Mesendoderm (in vitro differentiated cells): ENCODE results near the gene KDM7A. TPM values are rescaled to one million over a fixed set of nuclear protein-coding genes. Genes with fewer than 3 reads are reported as not detected.
A peak's percentile ranks its signal among the peaks of the same experiment; 100 is the strongest.

Experiments
- DNase-seq: peaks from one replicate; pipeline ENCODE4 v3.0.0; 2013
- H2AK5ac ChIP-seq: 2 replicates; pipeline ENCODE4 v1.6.1; 2013; ENCODE audit warnings: low read length, inconsistent platforms
- H2BK120ac ChIP-seq: 2 replicates; pipeline ENCODE4 v1.6.1; 2013; ENCODE audit warnings: low read depth, mild to moderate bottlenecking, low read length, moderate library complexity, mixed read lengths
- H2BK15ac ChIP-seq: replicated peaks from 2 replicates; pipeline ENCODE4 v1.6.1; 2013; ENCODE audit warnings: low read depth, mild to moderate bottlenecking, moderate library complexity
- H2BK5ac ChIP-seq: 2 replicates; pipeline ENCODE4 v1.6.1; 2013; ENCODE audit warnings: low read length, inconsistent platforms
- H3K18ac ChIP-seq: 2 replicates; pipeline ENCODE4 v1.6.1; 2013; ENCODE audit warnings: mild to moderate bottlenecking, low read length, mixed read lengths
- H3K23ac ChIP-seq: one replicate; pipeline ENCODE4 v1.6.1; 2013; ENCODE audit warnings: low read length
- H3K27ac ChIP-seq: 2 replicates; pipeline ENCODE4 v1.5.1; 2013; ENCODE audit warnings: low read depth, mild to moderate bottlenecking, inconsistent platforms, low read length, moderate library complexity
- H3K27me3 ChIP-seq: 2 replicates; pipeline ENCODE4 v1.6.1; 2013; ENCODE audit warnings: low read length, control low read depth, mild to moderate bottlenecking, inconsistent platforms; ENCODE audit not compliant: insufficient read depth, poor library complexity
- H3K36me3 ChIP-seq: 2 replicates; pipeline ENCODE4 v1.6.1; 2013; ENCODE audit warnings: low read length, inconsistent platforms; ENCODE audit not compliant: control insufficient read depth, insufficient read depth
- H3K4ac ChIP-seq: one replicate; pipeline ENCODE4 v1.6.1; 2013; ENCODE audit warnings: low read depth, mild to moderate bottlenecking, low read length, moderate library complexity
- H3K4me1 ChIP-seq: 2 replicates; pipeline ENCODE4 v1.6.1; 2013; ENCODE audit warnings: low read depth, low read length, inconsistent platforms; ENCODE audit not compliant: control insufficient read depth
- H3K4me2 ChIP-seq: 2 replicates; pipeline ENCODE4 v1.6.1; 2013; ENCODE audit warnings: low read length
- H3K4me3 ChIP-seq: 2 replicates; pipeline ENCODE4 v1.5.1; 2013; ENCODE audit warnings: mild to moderate bottlenecking, low read length
- H3K56ac ChIP-seq: one replicate; pipeline ENCODE4 v1.6.1; 2013; ENCODE audit warnings: low read length
- H3K79me1 ChIP-seq: 2 replicates; pipeline ENCODE4 v1.6.1; 2013; ENCODE audit warnings: low read length, inconsistent platforms
- H3K79me2 ChIP-seq: 2 replicates; pipeline ENCODE4 v1.6.1; 2013; ENCODE audit warnings: mild to moderate bottlenecking, low read length; ENCODE audit not compliant: control insufficient read depth, insufficient read depth
- H3K9ac ChIP-seq: 2 replicates; pipeline ENCODE4 v1.6.1; 2013; ENCODE audit warnings: low read length, inconsistent platforms
- H4K5ac ChIP-seq: one replicate; pipeline ENCODE4 v1.6.1; 2013; ENCODE audit warnings: low read length
- H4K8ac ChIP-seq: one replicate; pipeline ENCODE4 v1.6.1; 2013; ENCODE audit warnings: low read depth, mild to moderate bottlenecking, control low read depth, low read length, moderate library complexity
- WGBS: extraction: QIAGEN DNeasy Blood & Tissue Kit; methylation state at CpG from one replicate; pipeline ENCODE4 v1.1.7; 2013; ENCODE audit warnings: low lambda C conversion rate, missing lambda C conversion rate; ENCODE audit not compliant: insufficient coverage; ENCODE audit errors: extremely low coverage; 5-methylcytosine and 5-hydroxymethylcytosine counted together
- polyA plus RNA-seq, 2 experiments: library from polyadenylated mRNA; stranded (reverse); fragments of 200-250 nt; gene quantifications; one replicate each; pipeline ENCODE4 v1.2.3, GENCODE V29; 2013

Gene KDM7A
- polyA plus RNA-seq (2013, experiment 1 of 2): 8.2 TPM
- 9.2 TPM for polyA plus RNA-seq (2013, experiment 2 of 2)

- no CpG with 5 or more reads among the region's 132 CpGs for WGBS
- peak within 1 kb of the TSS; percentile 92 for H3K56ac ChIP-seq
- peak within 1 kb of the TSS; percentile 74 for H3K4me3 ChIP-seq
Observed at GRCh38 chr7:140176811-140177702, at the start of gene KDM7A. Gene KDM7A, minus strand, starts transcription at chr7:140176983. Its CDS starts 46 bp downstream, at chr7:140176937.

GRCh38 chr7:140225562-140226249, 48.9 kb upstream of the KDM7A start:
- no peak overlapping the region for H3K4ac ChIP-seq
- no peak overlapping the region for H4K5ac ChIP-seq
- H3K27ac ChIP-seq: no peak overlapping the region
- no peak overlapping the region for H2BK15ac ChIP-seq
- H2BK5ac ChIP-seq: no peak overlapping the region
- H3K4me2 ChIP-seq: no peak overlapping the region
- no peaks in the 10 kb centered on the region for H3K36me3 ChIP-seq
- no peak overlapping the region for H4K8ac ChIP-seq
- H3K79me2 ChIP-seq: no peaks in the 10 kb centered on the region
- H3K27me3 ChIP-seq: no peaks in the 10 kb centered on the region
- WGBS: no CpG with 5 or more reads among the region's 5 CpGs
- H2BK120ac ChIP-seq: no peak overlapping the region
- no peak for DNase-seq
- no peaks in the 10 kb centered on the region for H3K79me1 ChIP-seq
- no peak overlapping the region for H3K18ac ChIP-seq
- H2AK5ac ChIP-seq: no peak overlapping the region
- H3K4me1 ChIP-seq: no peaks in the 10 kb centered on the region
- no peak overlapping the region for H3K4me3 ChIP-seq
- no peak overlapping the region for H3K23ac ChIP-seq
- no peak overlapping the region for H3K9ac ChIP-seq
- H3K56ac ChIP-seq: no peak overlapping the region

More at GRCh38 chr7:140176811-140177702, at the start of gene KDM7A:
- Histone ChIP-seq H3K27ac (peak within 1 kb of the TSS; percentile 96), H3K4ac (peak within 1 kb of the TSS; percentile 97), H2BK5ac (peak within 1 kb of the TSS; percentile 76), H2AK5ac (no peak within 1 kb of the TSS), H3K4me1 (no peaks in the 10 kb centered on the region), H2BK15ac (peak within 1 kb of the TSS; percentile 60), H3K36me3 (no peaks in the 10 kb centered on the region), H3K18ac (peak within 1 kb of the TSS; percentile 100), H2BK120ac (peak within 1 kb of the TSS; percentile 93), H3K27me3 (no peaks in the 10 kb centered on the region), H3K4me2 (peak within 1 kb of the TSS; percentile 52), H3K79me1 (peaks cover 2% of the 10 kb centered on the region), H3K9ac (peak within 1 kb of the TSS; percentile 82), H4K5ac (no peak within 1 kb of the TSS), H3K79me2 (peaks cover 9% of the 10 kb centered on the region), H4K8ac (peak within 1 kb of the TSS; percentile 93), H3K23ac (peak within 1 kb of the TSS; percentile 94)
- DNase-seq: peak; percentile 95

GRCh38 chr7:140223515-140224221, 46.9 kb upstream of the KDM7A start:
- Histone ChIP-seq H4K5ac (no peak overlapping the region), H3K79me2 (no peaks in the 10 kb centered on the region), H3K4me1 (no peaks in the 10 kb centered on the region), H3K56ac (no peak overlapping the region), H2AK5ac (no peak overlapping the region), H3K4me3 (no peak overlapping the region), H2BK5ac (no peak overlapping the region), H3K23ac (no peak overlapping the region), H4K8ac (no peak overlapping the region), H3K18ac (no peak overlapping the region), H3K27ac (no peak overlapping the region), H2BK120ac (no peak overlapping the region), H2BK15ac (no peak overlapping the region), H3K79me1 (no peaks in the 10 kb centered on the region), H3K4me2 (no peak overlapping the region), H3K36me3 (no peaks in the 10 kb centered on the region), H3K9ac (no peak overlapping the region), H3K4ac (no peak overlapping the region), H3K27me3 (no peaks in the 10 kb centered on the region)
- no CpG with 5 or more reads among the region's 15 CpGs for WGBS
- DNase-seq: no peak

GRCh38 chr7:140222814-140223213, 46.0 kb upstream of the KDM7A start:
- Histone ChIP-seq H2BK15ac (no peak overlapping the region), H3K4ac (no peak overlapping the region), H3K4me1 (no peaks in the 10 kb centered on the region), H2AK5ac (no peak overlapping the region), H3K56ac (no peak overlapping the region), H4K8ac (no peak overlapping the region), H2BK5ac (no peak overlapping the region), H3K4me3 (no peak overlapping the region), H2BK120ac (no peak overlapping the region), H3K27ac (no peak overlapping the region), H3K23ac (no peak overlapping the region), H3K79me2 (no peaks in the 10 kb centered on the region), H3K9ac (no peak overlapping the region), H3K18ac (no peak overlapping the region), H4K5ac (no peak overlapping the region), H3K4me2 (no peak overlapping the region), H3K79me1 (no peaks in the 10 kb centered on the region), H3K27me3 (no peaks in the 10 kb centered on the region), H3K36me3 (no peaks in the 10 kb centered on the region)
- no CpG with 5 or more reads among the region's 10 CpGs for whole genome bisulfite sequencing
- no peak for DNase-seq

GRCh38 chr7:140219672-140220524, 43.1 kb upstream of the KDM7A start:
- Histone ChIP-seq H3K4me3 (no peak overlapping the region), H3K56ac (no peak overlapping the region), H2BK15ac (no peak overlapping the region), H3K4me1 (no peaks in the 10 kb centered on the region), H3K4me2 (no peak overlapping the region), H2AK5ac (no peak overlapping the region), H3K23ac (no peak overlapping the region), H3K79me2 (no peaks in the 10 kb centered on the region), H3K27ac (no peak overlapping the region), H2BK5ac (no peak overlapping the region), H3K36me3 (no peaks in the 10 kb centered on the region), H3K9ac (no peak overlapping the region), H3K27me3 (no peaks in the 10 kb centered on the region), H3K4ac (no peak overlapping the region), H4K8ac (no peak overlapping the region), H4K5ac (no peak overlapping the region), H3K79me1 (no peaks in the 10 kb centered on the region), H3K18ac (no peak overlapping the region), H2BK120ac (no peak overlapping the region)
- no CpG with 5 or more reads among the region's 10 CpGs for WGBS
- no peak for DNase-seq
